ENCODE data around the gene NTMT1. TPM values are rescaled to one million over a fixed set of nuclear protein-coding genes. Genes with fewer than 3 reads are reported as not detected.

Gene NTMT1
- total RNA-seq, 2 donors from 2014 or later: 39.6 to 49.1 TPM

DNA sequence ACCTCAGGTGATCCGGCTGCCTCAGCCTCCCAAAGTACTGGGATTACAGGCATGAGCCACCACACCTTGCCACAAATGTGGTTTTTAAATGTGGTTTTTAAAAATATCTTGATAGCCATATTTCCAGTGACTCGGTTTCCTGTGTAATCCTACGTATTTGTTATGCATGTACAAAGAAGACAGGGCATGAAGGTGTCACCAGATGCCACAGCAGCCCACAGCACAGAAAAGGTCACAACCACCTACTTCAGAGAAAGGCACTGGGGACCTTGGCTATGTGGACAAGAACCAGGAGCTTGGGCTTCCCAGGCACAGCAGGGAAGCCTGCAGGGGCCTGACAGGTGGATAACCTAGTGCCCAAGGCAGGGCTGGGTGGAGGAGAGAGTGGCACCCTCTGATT lies 43.1 kb upstream of the NTMT1 start:
- DNase-seq: no peak
- Histone ChIP-seq H3K9me3 (ENCODE audit: control insufficient read depth, low read length) (no peaks in the 10 kb centered on the region), H3K4me1 (ENCODE audit: control insufficient read depth, insufficient read depth, low read length) (no peaks in the 10 kb centered on the region), H3K36me3 (ENCODE audit: control insufficient read depth, insufficient read depth, low read length) (no peaks in the 10 kb centered on the region), H3K27ac (ENCODE audit: low read depth, low read length) (no peak overlapping the region), H3K27me3 (ENCODE audit: control insufficient read depth, insufficient read depth, low read length, poor library complexity, severe bottlenecking) (no peaks in the 10 kb centered on the region), H3K4me3 (ENCODE audit: low read length) (no peak overlapping the region), H3K9ac (ENCODE audit: extremely low read depth, low read length, poor library complexity, severe bottlenecking) (no peak overlapping the region)
- Mint-ChIP-seq H3K36me3 (ENCODE audit: low read depth) (no peaks in the 10 kb centered on the region), H3K27ac (no peak overlapping the region), H3K27me3 (ENCODE audit: insufficient read depth) (peaks cover 9% of the 10 kb centered on the region), H3K9me3 (no peaks in the 10 kb centered on the region), H3K4me1 (peaks cover 11% of the 10 kb centered on the region), H3K4me3 (no peak overlapping the region)
- WGBS, 2 experiments (ENCODE audit: insufficient coverage in 1 of 2, insufficient read length in 1 of 2): 87 to 94% methylated on average over 3 of the region's 3 CpGs
- TF ChIP-seq, protein P1, sequence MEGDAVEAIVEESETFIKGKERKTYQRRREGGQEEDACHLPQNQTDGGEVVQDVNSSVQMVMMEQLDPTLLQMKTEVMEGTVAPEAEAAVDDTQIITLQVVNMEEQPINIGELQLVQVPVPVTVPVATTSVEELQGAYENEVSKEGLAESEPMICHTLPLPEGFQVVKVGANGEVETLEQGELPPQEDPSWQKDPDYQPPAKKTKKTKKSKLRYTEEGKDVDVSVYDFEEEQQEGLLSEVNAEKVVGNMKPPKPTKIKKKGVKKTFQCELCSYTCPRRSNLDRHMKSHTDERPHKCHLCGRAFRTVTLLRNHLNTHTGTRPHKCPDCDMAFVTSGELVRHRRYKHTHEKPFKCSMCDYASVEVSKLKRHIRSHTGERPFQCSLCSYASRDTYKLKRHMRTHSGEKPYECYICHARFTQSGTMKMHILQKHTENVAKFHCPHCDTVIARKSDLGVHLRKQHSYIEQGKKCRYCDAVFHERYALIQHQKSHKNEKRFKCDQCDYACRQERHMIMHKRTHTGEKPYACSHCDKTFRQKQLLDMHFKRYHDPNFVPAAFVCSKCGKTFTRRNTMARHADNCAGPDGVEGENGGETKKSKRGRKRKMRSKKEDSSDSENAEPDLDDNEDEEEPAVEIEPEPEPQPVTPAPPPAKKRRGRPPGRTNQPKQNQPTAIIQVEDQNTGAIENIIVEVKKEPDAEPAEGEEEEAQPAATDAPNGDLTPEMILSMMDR (conservative IDR thresholded peaks at IDR 0.05): no peak

DNA sequence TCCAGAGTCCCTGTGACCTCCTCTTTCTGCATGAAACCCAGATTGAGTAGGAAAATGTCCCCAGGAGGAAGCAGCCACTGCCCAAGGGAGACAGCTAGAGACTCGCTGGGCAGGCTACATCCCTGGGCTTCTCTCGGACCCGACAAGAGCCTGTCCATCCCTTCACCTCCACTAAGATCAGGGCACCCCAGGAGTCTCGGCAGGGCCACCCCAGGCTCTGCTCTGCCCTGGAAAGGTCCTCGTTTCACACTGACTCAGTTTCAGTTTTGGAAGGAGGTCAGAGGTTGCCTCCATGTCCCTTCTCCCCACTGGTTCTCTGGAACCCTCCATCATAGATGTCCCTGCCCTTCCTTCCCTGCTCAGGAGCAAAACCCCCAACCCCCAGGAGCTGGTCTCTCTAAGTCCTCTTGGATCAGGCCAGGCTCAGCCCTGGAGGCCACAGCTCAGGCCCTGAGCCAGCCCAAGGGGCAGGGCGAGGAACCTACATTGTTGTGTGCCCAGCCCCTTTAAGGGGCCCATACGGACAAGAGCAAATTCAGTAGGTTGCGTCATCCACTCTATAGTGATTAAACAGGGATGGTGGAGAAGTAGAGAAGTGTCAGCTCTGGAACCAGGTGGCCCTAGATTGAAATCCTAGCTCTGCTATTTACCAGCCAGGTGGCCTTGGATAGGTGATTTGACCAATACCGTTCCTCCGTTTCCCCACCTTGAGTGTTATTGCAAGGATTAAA lies 42.5 kb upstream of the NTMT1 start:
- TF ChIP-seq, protein P1 (conservative IDR thresholded peaks at IDR 0.05): no peak

DNA sequence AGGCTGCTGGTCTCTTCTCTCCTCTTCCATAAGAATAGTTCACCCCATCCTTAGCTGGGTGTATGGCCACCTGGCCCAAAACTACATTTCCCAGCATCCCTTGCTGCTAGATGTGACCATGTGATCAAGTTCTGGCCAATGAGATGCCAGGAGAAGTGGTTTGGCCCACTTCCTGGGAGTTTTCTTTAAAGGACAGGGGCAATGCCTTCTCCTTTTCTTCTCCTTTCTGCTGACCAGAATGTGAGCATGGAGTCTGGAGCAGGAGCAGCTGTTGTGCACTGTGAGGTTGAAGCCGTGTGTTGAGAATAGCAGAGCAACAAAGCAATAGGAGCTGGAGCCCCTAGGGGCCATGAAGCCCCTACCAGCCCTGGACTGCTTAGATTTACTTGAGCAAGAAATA lies 41.8 kb upstream of the NTMT1 start:
- Histone ChIP-seq H3K27me3 (ENCODE audit: control insufficient read depth, insufficient read depth, low read length, poor library complexity, severe bottlenecking) (no peaks in the 10 kb centered on the region), H3K36me3 (ENCODE audit: control insufficient read depth, insufficient read depth, low read length) (no peaks in the 10 kb centered on the region), H3K4me3 (ENCODE audit: low read length) (no peak overlapping the region), H3K9ac (ENCODE audit: extremely low read depth, low read length, poor library complexity, severe bottlenecking) (no peak overlapping the region), H3K4me1 (ENCODE audit: control insufficient read depth, insufficient read depth, low read length) (no peaks in the 10 kb centered on the region), H3K9me3 (ENCODE audit: control insufficient read depth, low read length) (no peaks in the 10 kb centered on the region), H3K27ac (ENCODE audit: low read depth, low read length) (no peak overlapping the region)
- 67 to 86% methylated on average over 1 of the region's 1 CpG for WGBS, 2 experiments (ENCODE audit: insufficient coverage in 1 of 2, insufficient read length in 1 of 2)
- Mint-ChIP-seq H3K4me1 (peaks cover 11% of the 10 kb centered on the region), H3K27ac (peak overlapping the region; percentile 31), H3K27me3 (ENCODE audit: insufficient read depth) (peaks cover 15% of the 10 kb centered on the region), H3K9me3 (no peaks in the 10 kb centered on the region), H3K4me3 (no peak overlapping the region), H3K36me3 (ENCODE audit: low read depth) (no peaks in the 10 kb centered on the region)
- TF ChIP-seq, protein P1 (conservative IDR thresholded peaks at IDR 0.05): peak; percentile 40
- peak; percentile 90 for DNase-seq

More for the DNA sequence above, 42.5 kb upstream of the NTMT1 start:
- H3K36me3 Mint-ChIP-seq (ENCODE audit: low read depth): no peaks in the 10 kb centered on the region
- Histone ChIP-seq H3K9me3 (ENCODE audit: control insufficient read depth, low read length) (no peaks in the 10 kb centered on the region), H3K4me3 (ENCODE audit: low read length) (no peak overlapping the region), H3K36me3 (ENCODE audit: control insufficient read depth, insufficient read depth, low read length) (no peaks in the 10 kb centered on the region), H3K4me1 (ENCODE audit: control insufficient read depth, insufficient read depth, low read length) (no peaks in the 10 kb centered on the region), H3K27ac (ENCODE audit: low read depth, low read length) (no peak overlapping the region), H3K27me3 (ENCODE audit: control insufficient read depth, insufficient read depth, low read length, poor library complexity, severe bottlenecking) (no peaks in the 10 kb centered on the region), H3K9ac (ENCODE audit: extremely low read depth, low read length, poor library complexity, severe bottlenecking) (no peak overlapping the region)
- no peak for DNase-seq
- no peaks in the 10 kb centered on the region for H3K9me3 Mint-ChIP-seq
- no peak overlapping the region for H3K4me3 Mint-ChIP-seq
- peaks cover 11% of the 10 kb centered on the region for H3K4me1 Mint-ChIP-seq
- WGBS, 2 experiments (ENCODE audit: insufficient coverage in 1 of 2, insufficient read length in 1 of 2): 45 to 76% methylated on average over 2 to 9 of the region's 10 CpGs
- peaks cover 11% of the 10 kb centered on the region for H3K27me3 Mint-ChIP-seq (ENCODE audit: insufficient read depth)
- H3K27ac Mint-ChIP-seq: no peak overlapping the region
